NCI-H226 (cell line): ENCODE results near the gene ZNF775.
A peak's percentile ranks its signal among the peaks of the same experiment; 100 is the strongest.

Experiments used
- DNase-seq: peaks from one replicate; pipeline ENCODE4 v3.0.0-alpha.2; 2015

Gene ZNF775

DNA sequence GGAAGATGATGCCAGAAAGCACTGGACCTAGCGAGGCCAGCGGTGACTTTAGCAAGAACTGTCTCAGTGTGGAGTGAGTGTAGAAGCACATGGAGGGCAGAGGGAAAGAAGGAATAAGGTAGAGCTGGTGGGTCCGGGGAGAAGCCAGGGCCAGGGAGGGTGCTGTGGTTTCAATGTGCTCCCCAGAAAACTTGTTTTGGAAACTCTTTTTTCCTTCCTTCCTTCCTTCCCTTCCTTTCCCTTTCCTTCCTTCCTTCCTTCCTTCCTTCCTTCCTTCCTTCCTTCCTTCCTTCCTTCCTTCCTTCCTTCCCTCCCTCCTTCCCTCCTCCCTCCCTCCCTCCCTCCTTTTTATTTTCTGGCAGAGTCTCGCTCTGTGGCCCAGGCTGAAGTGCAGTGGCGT, 32.2 kb upstream of the ZNF775 start:
- no peak for DNase-seq

DNA sequence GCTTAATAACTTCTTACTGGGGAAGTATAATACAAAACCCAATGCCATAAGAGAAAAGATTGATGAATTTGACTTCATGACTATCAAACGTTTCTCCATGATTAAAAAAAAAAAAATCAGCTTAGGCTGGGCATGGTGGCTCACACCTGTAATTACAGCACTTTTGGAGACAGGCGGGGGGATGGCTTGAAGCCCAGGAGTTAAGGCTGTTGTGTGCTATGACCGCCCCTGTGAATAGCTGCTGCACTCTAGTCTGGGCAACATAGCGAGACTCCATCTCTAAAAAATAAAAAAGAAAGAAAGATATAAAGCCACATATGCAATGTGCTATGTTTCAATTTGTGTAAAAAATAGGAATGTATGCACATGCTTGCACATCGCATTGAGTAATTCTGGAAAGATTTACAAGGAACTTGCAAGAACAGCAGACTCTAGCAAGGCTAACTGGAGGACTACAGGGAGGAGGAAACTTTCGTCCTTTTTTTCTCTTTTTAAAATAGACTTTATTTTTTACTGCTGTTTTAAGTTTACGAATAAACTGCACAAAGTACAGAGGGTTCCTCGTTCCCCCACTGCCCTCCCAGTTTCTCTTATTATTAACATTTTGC, 27.4 kb upstream of the ZNF775 start:
- DNase-seq: no peak

DNA sequence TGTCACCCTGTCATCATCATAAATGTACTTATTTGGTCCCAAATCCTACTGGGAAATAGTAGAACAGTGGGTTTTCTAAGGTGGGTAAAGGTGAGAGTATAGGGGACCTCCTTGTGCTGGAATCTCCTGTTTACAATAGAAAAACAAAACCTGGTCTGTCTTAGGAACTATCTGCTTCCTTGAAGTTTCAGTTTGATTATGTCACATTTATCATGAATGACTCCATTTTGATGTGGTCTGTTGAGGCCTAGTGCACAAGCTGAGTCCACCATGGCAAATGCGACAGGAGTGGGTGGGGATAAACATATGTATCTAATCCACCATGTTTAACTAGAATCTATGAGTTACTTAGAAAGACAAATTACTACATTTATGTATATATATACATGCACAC, 23.5 kb upstream of the ZNF775 start:
- DNase-seq: no peak

DNA sequence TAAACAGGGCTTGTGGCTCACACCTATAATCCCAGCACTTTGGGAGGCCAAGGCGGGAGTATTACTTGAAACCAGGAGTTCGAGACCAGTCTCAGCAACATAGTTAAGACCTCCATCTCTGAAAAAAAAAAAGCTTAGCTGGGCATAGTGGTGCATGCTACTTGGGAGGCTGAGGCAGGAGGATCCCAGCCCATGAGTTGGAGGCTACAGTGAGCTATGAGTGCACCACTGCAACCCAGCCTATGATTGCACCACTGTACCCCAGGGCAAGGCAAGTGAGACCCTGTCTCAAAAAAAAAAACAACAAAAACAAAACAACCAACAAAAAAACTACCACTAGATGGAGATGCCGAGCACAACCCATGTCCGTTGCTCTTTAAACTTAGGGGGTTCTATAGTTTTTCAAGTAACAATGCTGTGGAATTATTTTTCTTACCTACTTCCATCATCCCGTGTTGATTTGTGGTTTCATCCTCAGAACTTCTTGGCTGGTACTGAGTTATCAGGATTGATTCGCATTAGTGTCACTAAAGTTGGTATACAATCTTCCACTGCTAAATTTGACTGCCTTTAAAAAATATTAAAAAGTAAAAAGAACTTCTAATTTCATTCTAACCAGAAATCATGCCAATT, 22.7 kb upstream of the ZNF775 start:
- no peak for DNase-seq

DNA sequence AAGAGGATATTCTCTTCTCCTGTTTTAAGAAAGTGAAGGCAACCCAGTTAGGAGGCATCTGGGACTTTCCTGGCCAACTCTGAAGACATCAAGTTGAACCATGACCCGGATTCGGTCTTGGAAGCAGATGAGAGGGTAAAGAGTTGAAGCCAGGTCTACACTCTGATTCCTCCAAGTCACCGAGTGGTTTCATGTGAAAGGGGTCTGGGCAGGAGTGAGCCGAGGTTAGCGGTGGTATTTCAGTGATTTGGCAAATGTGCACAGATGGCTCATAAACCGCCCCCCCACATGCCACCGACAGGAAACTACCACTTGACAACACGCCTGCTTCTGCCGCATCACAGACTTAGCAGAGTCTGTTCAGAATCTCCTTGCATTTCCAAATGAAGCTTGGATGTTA, 21.9 kb upstream of the ZNF775 start:
- DNase-seq: no peak

DNA sequence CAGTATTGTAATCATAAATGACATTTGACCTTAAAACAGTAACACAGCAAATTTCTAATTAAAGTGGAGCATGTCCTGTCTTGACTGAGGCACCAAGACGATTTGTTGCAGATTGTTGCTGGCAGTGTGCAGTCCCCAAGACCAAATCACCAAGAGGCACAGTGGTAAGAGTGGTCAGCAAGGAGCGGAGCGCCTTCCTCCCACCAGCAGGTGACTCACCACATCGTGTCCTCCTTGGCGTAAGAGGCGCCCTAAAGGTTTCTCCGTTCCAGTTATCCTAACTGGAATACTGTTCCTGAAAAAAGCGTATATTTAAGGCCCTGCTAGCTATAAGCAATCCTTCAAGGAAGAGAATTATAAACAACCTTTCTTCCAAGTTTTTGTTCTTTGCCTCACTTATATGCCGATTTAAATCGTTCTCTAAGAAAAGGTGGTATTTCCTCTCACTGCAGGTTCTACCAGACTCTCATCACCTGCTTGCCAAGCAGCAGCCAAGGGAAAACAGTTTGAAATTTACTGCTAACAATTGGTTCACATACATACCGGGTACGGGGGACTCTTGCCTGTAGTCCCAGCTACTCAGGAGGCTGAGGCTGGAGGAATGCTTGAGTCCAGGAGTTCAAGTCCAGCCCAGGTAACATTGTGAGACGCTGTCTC, 21.2 kb upstream of the ZNF775 start:
- no peak for DNase-seq

DNA sequence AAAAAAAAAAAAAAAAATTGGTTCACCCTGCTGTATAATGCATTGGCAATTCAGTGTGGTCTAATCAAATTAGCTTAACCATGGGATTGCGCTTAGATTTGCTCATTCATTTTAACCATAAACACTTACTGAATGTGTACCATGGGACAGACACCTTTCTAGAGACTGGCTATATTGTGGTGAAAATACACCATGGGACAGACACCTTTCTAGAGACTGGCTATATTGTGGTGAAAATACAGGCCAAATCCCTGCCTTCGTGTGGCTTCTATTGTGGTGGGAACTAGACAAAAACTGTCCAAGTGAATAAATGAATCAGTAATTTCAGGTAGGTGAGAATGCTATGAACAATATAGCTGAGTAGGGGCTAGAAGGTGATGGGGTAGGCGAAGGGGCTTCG, 20.7 kb upstream of the ZNF775 start:
- DNase-seq: no peak

DNA sequence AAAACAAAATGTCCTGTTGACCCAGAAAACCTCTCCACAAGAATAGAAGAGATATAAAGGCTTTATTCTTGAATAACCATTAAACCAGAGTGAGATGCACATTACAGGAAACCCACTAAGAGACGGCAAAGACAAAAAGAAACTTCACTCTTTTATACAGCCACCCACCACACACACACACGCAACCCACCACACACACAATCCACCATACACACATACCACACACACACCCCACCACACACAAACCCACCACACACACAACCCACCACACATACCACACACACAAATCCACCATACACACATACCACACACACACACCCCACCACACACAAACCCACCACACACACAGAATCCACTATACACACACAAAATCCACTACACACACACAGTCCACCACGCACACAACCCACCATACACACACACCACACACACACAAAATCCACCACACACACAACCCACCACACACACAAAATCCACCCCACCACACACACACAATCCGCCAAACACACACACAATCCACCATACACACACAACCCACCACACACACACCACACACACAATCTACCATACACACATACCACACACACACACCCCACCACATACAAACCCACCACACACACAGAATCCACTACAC, 20.0 kb upstream of the ZNF775 start:
- no peak for DNase-seq

DNA sequence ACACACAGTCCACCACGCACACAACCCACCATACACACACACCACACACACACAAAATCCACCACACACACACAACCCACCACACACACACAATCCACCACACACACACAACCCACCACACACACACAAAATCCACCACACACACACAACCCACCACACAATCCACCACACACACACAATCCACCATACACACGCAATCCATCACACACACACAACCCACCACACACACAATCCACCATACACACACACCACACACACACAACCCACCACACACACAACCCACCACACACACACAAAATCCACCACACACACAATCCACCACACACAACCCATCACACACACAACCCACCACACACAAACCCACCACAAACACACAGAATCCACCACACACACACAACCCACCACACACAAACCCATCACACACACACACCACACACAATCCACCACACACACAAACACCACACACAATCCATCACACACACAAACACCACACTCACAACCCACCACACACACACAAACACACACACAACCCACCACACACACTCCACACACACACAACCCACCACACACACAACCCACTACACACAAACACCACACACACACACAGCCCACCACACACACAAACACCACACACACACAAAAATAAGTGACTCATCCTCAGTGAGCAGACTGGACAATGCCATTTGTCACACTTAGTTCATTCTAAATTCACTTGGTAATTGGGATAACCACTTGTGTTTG, 19.3 kb upstream of the ZNF775 start:
- DNase-seq: no peak

DNA sequence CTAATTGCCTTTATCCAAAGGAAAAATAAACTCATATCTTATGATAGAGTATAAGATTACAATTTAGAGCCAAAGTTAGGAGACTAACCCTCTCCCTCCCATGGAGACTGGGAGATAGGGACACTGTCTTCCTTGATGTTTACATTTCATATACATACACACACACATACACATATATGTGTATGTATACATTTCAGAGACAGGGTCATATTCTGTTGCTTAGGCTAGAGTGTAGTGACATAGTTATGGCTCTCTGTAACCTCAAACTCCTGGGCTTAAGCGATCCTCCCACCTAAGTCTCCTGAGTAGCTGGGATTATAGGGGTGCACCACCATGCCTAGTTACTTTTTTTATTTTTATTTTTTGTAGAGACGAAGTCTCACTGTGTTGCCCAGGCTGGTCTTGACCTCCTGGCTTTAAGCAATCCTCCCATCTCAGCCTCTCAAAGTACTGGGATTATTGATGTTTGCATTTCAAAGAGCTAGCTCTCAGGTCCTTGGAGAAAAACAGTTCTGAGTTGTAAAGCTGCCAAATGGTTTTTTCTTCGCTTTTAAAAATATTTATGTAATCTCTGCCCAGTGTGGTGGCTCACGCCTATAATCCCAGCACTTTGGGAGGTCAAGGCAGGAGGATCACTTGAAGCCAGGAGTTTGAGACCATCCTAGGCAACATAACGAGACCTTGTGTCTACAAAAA, 18.6 kb upstream of the ZNF775 start:
- DNase-seq: no peak

DNA sequence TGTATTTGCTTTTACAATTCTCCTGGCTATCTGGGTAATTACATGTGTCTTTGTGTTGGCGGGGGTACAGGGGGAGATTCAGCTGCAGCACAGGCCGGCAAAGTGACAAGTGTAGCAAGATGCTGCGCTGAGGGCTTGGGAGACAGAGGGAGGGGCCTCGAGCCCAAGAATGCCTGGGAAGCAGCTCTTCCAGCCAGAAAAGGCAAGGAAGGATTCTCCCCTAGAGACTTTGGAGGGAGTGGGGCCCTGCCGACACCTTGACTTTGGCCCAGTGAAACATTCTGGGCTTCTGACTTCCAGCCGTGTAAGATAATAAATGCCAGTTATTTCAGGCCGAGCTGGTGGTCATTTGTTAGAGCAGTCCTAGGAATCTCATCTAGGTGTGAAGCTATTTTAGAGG, 17.7 kb upstream of the ZNF775 start:
- no peak for DNase-seq

DNA sequence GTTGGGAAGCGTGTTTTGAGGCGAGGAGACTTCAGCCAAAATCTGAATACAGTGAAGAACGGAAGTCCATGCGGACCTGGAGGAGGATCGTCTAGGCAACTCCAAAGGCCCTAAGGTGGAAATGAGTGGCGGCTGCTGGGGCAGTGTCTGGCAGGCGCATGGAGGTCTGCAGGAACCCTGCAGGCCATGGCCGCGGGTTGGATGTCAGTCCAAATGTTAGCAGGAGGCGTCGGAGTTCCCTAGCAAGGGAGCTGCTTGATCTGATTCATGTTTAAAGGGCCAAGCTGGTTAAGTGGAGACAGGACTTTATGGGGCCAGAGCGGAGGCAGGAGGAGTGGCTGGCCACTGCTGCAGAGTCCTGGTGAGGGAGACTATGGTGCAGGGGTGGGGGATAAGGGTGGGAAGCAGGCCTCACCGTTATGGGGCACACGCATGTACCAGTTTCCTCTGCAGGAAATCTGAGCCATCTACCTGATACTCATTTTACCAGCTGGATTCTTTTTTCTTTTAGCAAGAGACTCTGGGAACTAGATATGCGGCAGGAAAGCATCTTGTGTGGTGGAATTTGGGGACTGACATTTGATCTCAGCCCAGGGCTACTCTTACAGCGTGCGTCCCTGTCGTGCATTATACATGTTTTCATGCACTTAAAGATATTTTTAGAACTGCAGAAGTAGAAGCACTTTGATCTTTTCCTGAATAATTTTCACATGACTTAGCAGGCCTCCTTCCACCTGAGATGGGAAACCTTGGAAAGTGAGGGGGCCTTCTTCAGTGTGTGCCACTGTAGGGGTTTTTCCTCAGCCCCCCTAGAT, 17.1 kb upstream of the ZNF775 start:
- no peak for DNase-seq

DNA sequence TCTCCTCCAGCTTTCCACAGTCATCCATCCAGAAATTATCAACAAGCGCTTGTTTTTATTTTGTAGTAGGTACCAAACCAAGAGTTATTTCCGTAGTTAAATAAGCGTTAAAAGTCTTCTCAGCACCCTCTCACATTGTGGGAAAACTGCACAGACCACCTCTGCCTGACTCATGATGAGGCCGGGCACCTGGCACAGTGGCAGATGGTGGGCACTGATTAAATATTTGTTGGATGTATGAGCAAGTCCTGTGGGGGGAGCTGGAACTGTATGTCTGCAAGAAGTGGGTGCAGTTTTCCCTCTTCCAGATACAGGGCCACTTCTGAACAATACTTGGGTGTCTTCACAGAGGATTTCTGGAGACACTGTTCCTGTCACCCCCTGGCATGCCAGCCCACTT, 15.8 kb upstream of the ZNF775 start:
- no peak for DNase-seq

DNA sequence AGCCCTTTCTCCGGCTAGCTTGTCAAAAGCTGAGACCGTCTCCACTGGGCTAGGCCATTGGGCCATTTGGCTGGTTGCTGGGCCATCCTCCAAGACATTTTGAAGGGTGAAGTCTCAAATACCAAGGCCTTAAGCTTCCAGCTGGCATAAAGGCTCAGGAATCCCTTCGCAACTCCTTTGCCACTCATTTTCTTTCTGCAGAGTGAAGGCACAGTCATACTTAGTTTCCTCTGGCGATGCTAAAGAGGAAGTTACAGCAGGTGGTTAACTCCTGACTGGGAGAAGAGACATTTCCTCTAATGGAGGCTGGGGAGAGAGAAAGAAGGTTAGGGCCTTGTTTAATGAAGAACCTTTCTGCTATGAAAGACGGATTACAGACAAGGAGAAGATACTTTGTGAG, 15.3 kb upstream of the ZNF775 start:
- no peak for DNase-seq

DNA sequence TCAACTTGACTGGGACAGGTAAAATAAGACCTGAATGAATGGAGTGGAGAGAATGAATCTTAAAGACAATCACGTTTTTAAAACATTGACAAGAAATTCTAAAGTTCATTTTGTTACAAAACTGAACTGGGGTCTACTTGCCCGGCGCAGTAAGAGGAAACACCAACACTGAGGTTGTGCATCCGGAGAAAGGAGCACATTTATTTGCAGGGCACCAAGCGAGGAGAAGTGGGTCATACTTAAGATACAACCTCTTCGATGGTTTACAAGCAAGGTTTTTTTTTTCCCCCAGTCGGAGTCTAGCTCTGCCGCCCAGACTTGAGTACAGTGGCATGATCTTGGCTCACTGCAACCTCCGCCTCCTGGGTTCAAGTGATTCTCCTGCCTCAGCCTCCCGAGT, 13.9 kb upstream of the ZNF775 start:
- DNase-seq: no peak

DNA sequence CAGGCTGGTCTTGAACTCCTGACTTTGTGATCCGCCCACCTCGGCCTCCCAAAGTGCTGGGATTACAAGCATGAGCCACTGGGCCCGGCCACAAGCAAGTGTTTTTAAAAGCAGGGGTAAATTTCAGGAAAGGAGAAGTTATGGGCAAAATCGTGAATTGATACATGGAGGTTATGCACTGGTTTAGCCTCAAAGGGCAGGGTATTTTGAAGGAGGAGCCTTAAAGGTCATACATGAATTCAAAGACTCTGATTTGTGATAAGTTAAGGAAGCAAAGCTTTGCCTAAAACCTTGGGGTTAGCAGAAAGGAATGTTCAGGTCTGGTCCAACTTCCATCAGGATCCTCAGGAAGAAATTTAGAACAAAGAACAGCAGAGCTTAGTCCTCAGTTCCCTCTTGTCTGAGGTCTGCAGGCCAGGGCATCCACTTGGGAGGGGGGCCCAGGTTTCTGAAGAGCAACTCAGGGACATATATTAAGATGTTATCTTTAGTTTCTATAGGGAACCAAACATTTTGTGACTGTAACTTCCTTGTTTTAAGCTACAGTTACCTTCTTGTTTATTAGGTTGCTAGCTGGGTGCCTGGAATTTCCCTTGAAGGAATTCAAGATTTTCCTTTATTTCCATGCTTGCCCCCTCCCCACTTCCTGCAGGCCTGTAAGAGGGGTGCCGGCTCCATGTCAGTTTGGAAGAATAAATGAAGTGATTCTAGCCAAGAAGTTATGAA, 13.3 kb upstream of the ZNF775 start:
- no peak for DNase-seq

DNA sequence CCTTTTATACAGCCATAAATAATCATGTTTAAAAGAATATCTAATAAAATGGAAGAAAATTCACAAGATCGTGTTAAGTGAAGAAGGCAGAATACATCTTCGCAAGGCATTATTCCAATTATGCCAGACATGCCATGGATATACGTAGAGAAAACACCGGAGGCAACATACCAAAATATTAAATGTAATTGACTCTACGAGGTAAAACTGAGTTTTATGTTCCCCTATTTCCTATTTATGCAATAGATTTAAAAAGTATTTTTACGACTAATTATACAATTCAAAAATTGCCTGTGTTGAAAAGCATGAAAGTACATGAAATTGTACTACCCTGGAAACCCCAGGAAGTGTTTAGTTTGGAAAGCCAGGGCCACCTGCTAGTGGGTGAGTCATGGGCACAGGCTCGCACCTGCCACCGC, 11.4 kb upstream of the ZNF775 start:
- DNase-seq: no peak

DNA sequence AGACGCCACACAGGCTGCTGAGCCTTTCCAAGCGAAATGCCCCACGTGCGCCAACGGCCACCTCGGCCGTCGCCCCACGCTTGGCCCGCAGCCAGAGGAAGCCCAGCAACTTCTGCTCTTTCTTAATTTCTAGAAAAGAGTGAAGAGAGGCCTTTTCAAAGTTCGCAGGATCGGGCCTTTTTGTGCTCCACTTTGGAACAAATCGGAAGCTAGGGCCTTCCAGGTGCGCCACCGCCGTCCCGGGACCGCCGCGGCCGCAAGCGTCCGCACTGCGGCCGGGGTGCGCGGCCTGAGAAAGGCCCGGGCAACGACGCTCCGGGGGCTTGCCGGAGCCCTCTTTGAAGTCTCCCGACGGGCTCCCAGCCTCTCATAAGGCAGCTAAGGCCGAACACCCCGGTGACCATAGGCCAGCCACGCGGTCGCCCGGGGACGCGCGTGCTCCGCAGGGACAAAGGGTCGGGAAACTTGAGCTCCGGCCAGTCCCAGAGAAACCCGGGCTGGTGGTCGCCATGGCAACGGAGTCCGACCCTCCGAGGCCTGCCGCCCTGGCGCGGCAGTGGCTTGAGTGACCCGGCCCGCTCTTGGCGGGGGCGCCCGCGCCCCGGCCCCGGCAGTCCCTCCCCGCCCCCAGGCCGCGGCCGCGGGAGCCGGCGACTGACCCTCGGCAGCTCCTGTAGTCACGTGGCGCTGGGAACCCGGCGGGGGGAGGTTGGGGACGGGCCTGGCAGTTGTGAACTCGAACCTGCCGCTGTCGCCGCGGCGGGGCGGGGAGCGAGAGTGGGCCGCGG, 10.8 kb upstream of the ZNF775 start, which contains the start of gene REPIN1:
REPIN1 (plus strand) TSS at position 727 of the 788 bp plus-strand sequence. CDS start 890 bp downstream, outside the sequence.
- peak; percentile 75 for DNase-seq

DNA sequence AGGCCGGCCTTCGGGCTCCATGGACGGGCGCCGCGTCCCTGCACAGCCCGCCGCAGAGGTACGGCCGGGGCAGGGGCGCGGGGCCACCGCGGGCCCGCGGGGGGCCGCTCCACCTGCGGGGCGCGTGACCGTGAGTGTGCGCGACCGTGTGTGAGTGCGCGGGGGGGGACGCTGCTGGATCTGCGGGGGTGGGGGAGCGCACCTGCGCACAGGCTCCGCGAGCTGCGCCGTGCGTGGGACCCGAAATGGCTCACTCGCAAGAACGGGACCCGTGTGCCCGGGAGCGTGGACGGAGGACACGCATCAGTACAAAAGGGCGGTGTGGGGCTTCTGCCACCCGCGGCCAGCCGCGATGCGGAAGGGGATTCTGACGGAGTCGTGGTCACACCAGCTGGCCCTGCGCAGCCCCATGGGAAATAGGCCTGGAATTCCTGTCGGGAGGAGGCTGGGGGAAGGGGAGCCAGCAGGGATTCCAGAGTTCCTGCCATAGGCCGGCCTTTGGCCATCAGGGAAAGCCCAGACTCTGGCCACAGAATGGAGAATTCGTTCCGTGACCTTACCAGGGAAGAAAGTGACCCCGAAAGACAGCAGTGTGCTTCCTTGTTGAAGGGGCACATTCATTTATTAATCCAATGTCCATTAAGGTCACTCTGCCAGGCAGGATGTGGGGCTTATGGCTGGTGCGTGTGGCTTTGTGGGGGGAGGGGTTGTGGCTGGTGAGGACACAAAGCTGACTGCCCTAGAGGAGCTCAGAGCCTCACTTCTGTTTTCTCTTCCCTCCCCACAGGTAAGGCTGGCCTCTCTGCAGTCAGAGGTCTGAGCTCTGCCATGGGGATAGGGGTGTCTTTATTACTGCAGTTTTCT, 10.0 kb upstream of the ZNF775 start:
- DNase-seq: peak; percentile 63
